CD14-positive monocyte (primary cell): ENCODE data around the gene TOMM40L. TPM values are rescaled to one million over a fixed set of nuclear protein-coding genes. Genes with fewer than 3 reads are reported as not detected.

Experiments
- DNase-seq, 3 donors: peaks; one replicate each; pipeline ENCODE4 v3.0.0-alpha.2; 2011 to 2022
- H2AFZ ChIP-seq: 2 replicates; pipeline ENCODE4 v1.6.0; 2012; ENCODE audit warnings: mild to moderate bottlenecking, low read depth, low read length, inconsistent platforms; ENCODE audit not compliant: insufficient read depth, poor library complexity, severe bottlenecking
- H3K27ac ChIP-seq, 2 donors: 1 replicate in 1 of 2; 2 replicates in 1 of 2; pipeline ENCODE4 v1.5.1; 2012 to 2013; ENCODE audit warnings: low read length in 2 of 2, control low read depth in 1 of 2, inconsistent platforms in 1 of 2, low read depth in 1 of 2, mild to moderate bottlenecking in 1 of 2
- H3K27me3 ChIP-seq, 2 donors: one replicate each; pipeline versions ENCODE4 v1.6.0 to v1.6.1; 2011 to 2013; ENCODE audit warnings: low read length in 2 of 2; ENCODE audit not compliant: control insufficient read depth in 2 of 2, insufficient read depth in 2 of 2
- H3K36me3 ChIP-seq, 2 donors: replicated peaks in 1 of 2; 1 replicate in 1 of 2; 2 replicates in 1 of 2; pipeline versions ENCODE4 v1.5.1 to v1.6.1; 2012 to 2013; ENCODE audit warnings: low read length in 2 of 2, control low read depth in 1 of 2, inconsistent platforms in 1 of 2, mild to moderate bottlenecking in 1 of 2; ENCODE audit not compliant: insufficient read depth in 2 of 2, control insufficient read depth in 1 of 2
- H3K4me1 ChIP-seq, 2 donors: 1 replicate in 1 of 2; 2 replicates in 1 of 2; pipeline versions ENCODE4 v1.5.1 to v1.6.1; 2012 to 2013; ENCODE audit warnings: low read length in 2 of 2, control low read depth in 1 of 2, inconsistent platforms in 1 of 2, mild to moderate bottlenecking in 1 of 2, moderate library complexity in 1 of 2; ENCODE audit not compliant: insufficient read depth in 2 of 2, control insufficient read depth in 1 of 2
- H3K4me2 ChIP-seq: replicated peaks from 2 replicates; pipeline ENCODE3; 2012; ENCODE audit warnings: low read length, moderate library complexity, mild to moderate bottlenecking; ENCODE audit not compliant: poor library complexity, severe bottlenecking; ENCODE audit errors: extremely low read depth
- H3K4me3 ChIP-seq, 3 experiments: fragments of 200-600 bp in 1 of 3; sonication (generic) in 1 of 3; replicated peaks in 1 of 3; 1 replicate in 2 of 3; 2 replicates in 1 of 3; pipeline ENCODE4 v1.5.1; 2011 to 2013; ENCODE audit warnings: low read length in 3 of 3, mild to moderate bottlenecking in 3 of 3, control low read depth in 2 of 3, low read depth in 2 of 3, inconsistent platforms in 1 of 3, moderate library complexity in 1 of 3
- H3K79me2 ChIP-seq: 2 replicates; pipeline ENCODE4 v1.6.0; 2012; ENCODE audit warnings: mild to moderate bottlenecking, control low read depth, inconsistent platforms, low read length, moderate library complexity; ENCODE audit not compliant: insufficient read depth
- H3K9ac ChIP-seq: 2 replicates; pipeline ENCODE4 v1.6.0; 2017; ENCODE audit warnings: low read length, mild to moderate bottlenecking; ENCODE audit not compliant: insufficient read depth, poor library complexity, severe bottlenecking
- H3K9me3 ChIP-seq, 2 donors: replicated peaks in 1 of 2; 1 replicate in 1 of 2; 2 replicates in 1 of 2; pipeline versions ENCODE4 v1.5.1 to v1.6.1; 2012 to 2013; ENCODE audit warnings: low read length in 2 of 2, control low read depth in 1 of 2; ENCODE audit not compliant: control insufficient read depth in 1 of 2, insufficient read depth in 1 of 2
- H4K20me1 ChIP-seq: 2 replicates; pipeline ENCODE4 v1.6.0; 2012; ENCODE audit warnings: mild to moderate bottlenecking, low read length, control low read depth, moderate library complexity; ENCODE audit not compliant: insufficient read depth
- H3K27ac Mint-ChIP-seq, 7 donors: one replicate each; pipeline ENCODE4 v1.8.0; 2020; ENCODE audit warnings: mild to moderate bottlenecking in 7 of 7, mixed read lengths in 7 of 7, moderate library complexity in 6 of 7, inconsistent platforms in 2 of 7
- H3K27me3 Mint-ChIP-seq, 3 donors: one replicate each; pipeline ENCODE4 v1.8.0; 2021 to 2022; ENCODE audit warnings: low read depth in 3 of 3, mild to moderate bottlenecking in 3 of 3, mixed read lengths in 3 of 3, moderate library complexity in 3 of 3, inconsistent platforms in 1 of 3
- H3K36me3 Mint-ChIP-seq, 2 donors: one replicate each; pipeline ENCODE4 v1.8.0; 2020; ENCODE audit warnings: mixed read lengths in 2 of 2, inconsistent platforms in 1 of 2, mild to moderate bottlenecking in 1 of 2
- H3K4me1 Mint-ChIP-seq: one replicate; pipeline ENCODE4 v1.8.0; 2020; ENCODE audit warnings: mild to moderate bottlenecking, mixed read lengths
- H3K4me3 Mint-ChIP-seq, 2 donors: one replicate each; pipeline ENCODE4 v1.8.0; 2020; ENCODE audit warnings: mild to moderate bottlenecking in 2 of 2, mixed read lengths in 2 of 2, moderate library complexity in 1 of 2
- H3K9me3 Mint-ChIP-seq, 7 donors: one replicate each; pipeline ENCODE4 v1.8.0; 2020 to 2022; ENCODE audit warnings: mixed read lengths in 7 of 7, mild to moderate bottlenecking in 6 of 7, moderate library complexity in 6 of 7, inconsistent platforms in 2 of 7
- CTCF ChIP-seq: fragments of 200-600 bp; IDR thresholded peaks from one replicate; pipeline ENCODE4 v1.8.0; 2022; ENCODE audit warnings: antibody characterized with exemption, mild to moderate bottlenecking
- WGBS: methylation state at CpG from one replicate; pipeline ENCODE4 v1.1.5; 2013; ENCODE audit warnings: missing lambda C conversion rate; ENCODE audit not compliant: insufficient coverage; 5-methylcytosine and 5-hydroxymethylcytosine counted together
- intact Hi-C, 2 donors: fragments of 100-400 bp; cut with micrococcal nuclease; formaldehyde crosslinking; loops; one replicate each; pipeline versions ENCODE4 v1.15.0 to v1.15.1; 2023
- polyA plus RNA-seq, 3 donors: library from polyadenylated mRNA; depleted of rRNA in 1 of 3; unstranded in 2 of 3; stranded (reverse) in 1 of 3; fragments of 300-500 nt in 2 of 3; fragments of >200 nt in 1 of 3; fragmentation: Illumina TruSeq in 2 of 3; gene quantifications; 1 replicate in 2 of 3; 2 replicates in 1 of 3; pipeline ENCODE4 v1.2.3, GENCODE V29; 2012 to 2021

The TOMM40L gene
- polyA plus RNA-seq, 3 donors: 3.8 to 31.5 (median 5.2) TPM

- Mint-ChIP-seq H3K27ac (peak overlapping the region; percentile 19 to 88 (median 87)), H3K27me3 (peaks cover 0 to 2% (median 1%) of the 10 kb centered on the region in 3 donors), H3K4me3 (peak overlapping the region in 1 of 2 donors; percentile 55), H3K36me3 (no peaks in the 10 kb centered on the region), H3K4me1 (peaks cover 59% of the 10 kb centered on the region), H3K9me3 (no peaks in the 10 kb centered on the region)
- Histone ChIP-seq H3K4me2 (peak overlapping the region; percentile 37), H3K9ac (no peak overlapping the region), H3K4me3 (peak overlapping the region in 1 of 3 experiments; percentile 24), H3K4me1 (peaks cover 43 to 48% of the 10 kb centered on the region in 2 donors), H3K27me3 (no peaks in the 10 kb centered on the region), H3K36me3 (no peaks in the 10 kb centered on the region), H3K79me2 (no peaks in the 10 kb centered on the region), H2AFZ (peak overlapping the region; percentile 1), H4K20me1 (no peaks in the 10 kb centered on the region), H3K27ac (peak overlapping the region; percentile 7 to 53), H3K9me3 (no peaks in the 10 kb centered on the region)
- intact Hi-C loops: no loop called here
- no peak for TF ChIP-seq CTCF
- 54% methylated on average over 3 of the region's 4 CpGs for WGBS
- peak; percentile 38 to 46 (median 46) for DNase-seq
Observed at GRCh38 chr1:161195171-161195570, 30.7 kb upstream of the TOMM40L start.

DNA sequence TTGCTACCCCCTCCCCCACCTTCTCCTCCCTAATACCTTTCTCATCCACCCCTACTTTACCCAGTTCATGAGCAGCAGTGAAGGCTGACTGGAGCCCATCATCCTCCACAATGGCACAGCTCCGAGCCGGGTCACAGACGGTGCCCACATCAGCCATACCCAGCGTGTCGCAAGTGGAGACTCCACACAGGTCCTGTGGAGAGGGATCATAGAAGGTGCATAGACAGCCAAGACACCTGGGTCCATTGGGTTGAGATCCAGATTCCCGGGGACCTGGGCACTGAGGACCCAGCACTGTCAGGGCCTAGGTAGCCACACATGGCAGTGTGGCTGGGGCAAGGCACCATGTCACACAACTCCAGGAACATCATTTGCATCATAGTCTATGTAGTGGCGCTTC lies 29.7 kb upstream of the TOMM40L start:
- no peak overlapping the region for H3K9ac ChIP-seq

More for the DNA sequence above, 29.7 kb upstream of the TOMM40L start:
- H3K9me3 Mint-ChIP-seq: no peaks in the 10 kb centered on the region
- intact Hi-C loops: no loop called here
- DNase-seq: no peak
- H4K20me1 ChIP-seq: no peaks in the 10 kb centered on the region
- 100% methylated on average over 4 of the region's 7 CpGs for WGBS
- H3K27me3 ChIP-seq: no peaks in the 10 kb centered on the region
- peaks cover 64% of the 10 kb centered on the region for H3K4me1 Mint-ChIP-seq
- no peak overlapping the region for H3K4me3 ChIP-seq
- no peaks in the 10 kb centered on the region for H3K36me3 ChIP-seq
- H3K27me3 Mint-ChIP-seq: peaks cover 0 to 2% (median 1%) of the 10 kb centered on the region in 3 donors
- H3K36me3 Mint-ChIP-seq: no peaks in the 10 kb centered on the region
- H3K4me1 ChIP-seq: peaks cover 52 to 57% of the 10 kb centered on the region in 2 donors
- H3K27ac Mint-ChIP-seq: peak overlapping the region in 3 of 7 donors; percentile 50 to 63 (median 59)
- no peak for TF ChIP-seq CTCF
- no peak overlapping the region for H3K4me2 ChIP-seq
- H3K9me3 ChIP-seq: no peaks in the 10 kb centered on the region
- no peaks in the 10 kb centered on the region for H3K79me2 ChIP-seq
- H3K27ac ChIP-seq: no peak overlapping the region
- H3K4me3 Mint-ChIP-seq: no peak overlapping the region
- H2AFZ ChIP-seq: no peak overlapping the region
